ENCODE data around the gene ZNF618.

ZNF618 gene

GRCh38 chr9:113915817-113916434 lies 39.8 kb downstream of the ZNF618 start:
- TF ChIP-seq, protein P1, sequence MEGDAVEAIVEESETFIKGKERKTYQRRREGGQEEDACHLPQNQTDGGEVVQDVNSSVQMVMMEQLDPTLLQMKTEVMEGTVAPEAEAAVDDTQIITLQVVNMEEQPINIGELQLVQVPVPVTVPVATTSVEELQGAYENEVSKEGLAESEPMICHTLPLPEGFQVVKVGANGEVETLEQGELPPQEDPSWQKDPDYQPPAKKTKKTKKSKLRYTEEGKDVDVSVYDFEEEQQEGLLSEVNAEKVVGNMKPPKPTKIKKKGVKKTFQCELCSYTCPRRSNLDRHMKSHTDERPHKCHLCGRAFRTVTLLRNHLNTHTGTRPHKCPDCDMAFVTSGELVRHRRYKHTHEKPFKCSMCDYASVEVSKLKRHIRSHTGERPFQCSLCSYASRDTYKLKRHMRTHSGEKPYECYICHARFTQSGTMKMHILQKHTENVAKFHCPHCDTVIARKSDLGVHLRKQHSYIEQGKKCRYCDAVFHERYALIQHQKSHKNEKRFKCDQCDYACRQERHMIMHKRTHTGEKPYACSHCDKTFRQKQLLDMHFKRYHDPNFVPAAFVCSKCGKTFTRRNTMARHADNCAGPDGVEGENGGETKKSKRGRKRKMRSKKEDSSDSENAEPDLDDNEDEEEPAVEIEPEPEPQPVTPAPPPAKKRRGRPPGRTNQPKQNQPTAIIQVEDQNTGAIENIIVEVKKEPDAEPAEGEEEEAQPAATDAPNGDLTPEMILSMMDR (IDR thresholded peaks at IDR 0.05; ENCODE audit: low read depth, low read length, missing control alignments) = no peak
- DNase-seq (ENCODE audit: low read depth) = no peak
- no peak overlapping the region for H3K4me3 ChIP-seq (ENCODE audit: low read depth, low read length)

DNA sequence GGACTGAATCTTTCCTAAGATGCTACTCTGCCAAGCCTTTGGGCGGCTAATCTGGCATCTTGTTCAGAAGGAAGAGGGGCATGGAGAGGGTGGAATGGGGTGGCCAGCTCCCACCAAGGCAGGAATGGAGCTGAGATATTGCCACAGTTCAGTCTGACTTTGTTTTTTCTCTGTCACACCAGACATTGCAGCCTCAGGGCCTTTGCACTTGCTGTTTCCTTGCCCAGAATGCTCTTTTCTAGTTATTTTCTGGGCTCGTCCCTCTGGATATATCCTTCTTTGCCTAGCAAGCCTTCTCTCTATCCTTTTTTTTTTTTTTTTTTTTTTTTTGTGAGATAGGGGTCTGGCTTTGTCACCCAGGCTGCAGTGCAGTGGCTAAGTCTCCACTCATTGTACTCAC lies 40.8 kb downstream of the ZNF618 start:
- TF ChIP-seq, protein P1 (IDR thresholded peaks at IDR 0.05; ENCODE audit: low read depth, low read length, missing control alignments) = no peak
- no peak for DNase-seq (ENCODE audit: low read depth)
- H3K4me3 ChIP-seq (ENCODE audit: low read depth, low read length) = no peak overlapping the region

- TF ChIP-seq, protein P1 (IDR thresholded peaks at IDR 0.05; ENCODE audit: low read depth, low read length, missing control alignments) = no peak
- no peak overlapping the region for H3K4me3 ChIP-seq (ENCODE audit: low read depth, low read length)
- no peak for DNase-seq (ENCODE audit: low read depth)
Observed at GRCh38 chr9:113918697-113919350, 42.7 kb downstream of the ZNF618 start.

DNA sequence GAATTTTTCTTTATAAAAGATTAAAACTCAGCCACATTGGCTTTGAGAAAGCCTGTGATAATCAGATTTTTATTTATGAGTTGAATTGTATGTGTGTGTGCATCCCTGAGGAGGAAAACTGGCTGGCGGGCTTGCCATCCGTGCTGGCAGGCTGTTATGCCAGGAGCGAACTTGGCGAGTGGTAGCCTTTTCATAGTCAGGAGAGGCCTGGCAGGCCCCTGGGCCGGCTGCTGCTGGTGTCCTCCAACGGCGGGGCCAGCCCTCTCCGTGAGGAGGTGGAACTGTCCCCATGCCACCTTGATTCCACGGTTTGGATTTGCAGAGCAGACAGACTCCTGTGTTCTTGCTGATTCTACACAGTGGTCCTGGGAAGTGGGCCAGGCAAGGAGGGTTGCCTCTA lies 43.3 kb downstream of the ZNF618 start:
- no peak overlapping the region for H3K4me3 ChIP-seq (ENCODE audit: low read depth, low read length)
- no peak for DNase-seq (ENCODE audit: low read depth)
- TF ChIP-seq, protein P1 (IDR thresholded peaks at IDR 0.05; ENCODE audit: low read depth, low read length, missing control alignments) = no peak

GRCh38 chr9:113919871-113920270 lies 43.8 kb downstream of the ZNF618 start:
- H3K4me3 ChIP-seq (ENCODE audit: low read depth, low read length) = no peak overlapping the region
- TF ChIP-seq, protein P1 (IDR thresholded peaks at IDR 0.05; ENCODE audit: low read depth, low read length, missing control alignments) = no peak
- DNase-seq (ENCODE audit: low read depth) = no peak

- no peak overlapping the region for H3K4me3 ChIP-seq (ENCODE audit: low read depth, low read length)
- DNase-seq (ENCODE audit: low read depth) = no peak
- TF ChIP-seq, protein P1 (IDR thresholded peaks at IDR 0.05; ENCODE audit: low read depth, low read length, missing control alignments) = no peak
Observed at GRCh38 chr9:113920872-113921271, 44.8 kb downstream of the ZNF618 start.

All from GM12864 (cell line).